ENCODE data around the gene CLCNKB.

CLCNKB gene

GRCh38 chr1:16081636-16082035, 38.1 kb downstream of the CLCNKB start:
- no peak for TF ChIP-seq CTCF (conservative IDR thresholded peaks at IDR 0.05; ENCODE audit: low read depth, low read length)
- DNase-seq (ENCODE audit: low read depth): no peak
- H3K4me3 ChIP-seq (ENCODE audit: low read depth, low read length): no peak overlapping the region

GRCh38 chr1:16082283-16083038, 38.9 kb downstream of the CLCNKB start:
- peak; percentile 96 for TF ChIP-seq CTCF (conservative IDR thresholded peaks at IDR 0.05; ENCODE audit: low read depth, low read length)
- peak; percentile 68 for DNase-seq (ENCODE audit: low read depth)
- H3K4me3 ChIP-seq (ENCODE audit: low read depth, low read length): no peak overlapping the region

GRCh38 chr1:16083486-16083885, 39.9 kb downstream of the CLCNKB start:
- no peak for TF ChIP-seq CTCF (conservative IDR thresholded peaks at IDR 0.05; ENCODE audit: low read depth, low read length)
- DNase-seq (ENCODE audit: low read depth): no peak
- H3K4me3 ChIP-seq (ENCODE audit: low read depth, low read length): no peak overlapping the region

- TF ChIP-seq CTCF (conservative IDR thresholded peaks at IDR 0.05; ENCODE audit: low read depth, low read length): no peak
- DNase-seq (ENCODE audit: low read depth): no peak
- no peak overlapping the region for H3K4me3 ChIP-seq (ENCODE audit: low read depth, low read length)
Measured at GRCh38 chr1:16085522-16085921, 41.9 kb downstream of the CLCNKB start.

- no peak for TF ChIP-seq CTCF (conservative IDR thresholded peaks at IDR 0.05; ENCODE audit: low read depth, low read length)
- no peak overlapping the region for H3K4me3 ChIP-seq (ENCODE audit: low read depth, low read length)
- no peak for DNase-seq (ENCODE audit: low read depth)
Measured at GRCh38 chr1:16087733-16088132, 44.2 kb downstream of the CLCNKB start.

- H3K4me3 ChIP-seq (ENCODE audit: low read depth, low read length): no peak overlapping the region
- no peak for DNase-seq (ENCODE audit: low read depth)
- no peak for TF ChIP-seq CTCF (conservative IDR thresholded peaks at IDR 0.05; ENCODE audit: low read depth, low read length)
Measured at GRCh38 chr1:16088351-16088911, 44.8 kb downstream of the CLCNKB start.

GRCh38 chr1:16088996-16089395, 45.4 kb downstream of the CLCNKB start:
- DNase-seq (ENCODE audit: low read depth): peak; percentile 70
- TF ChIP-seq CTCF (conservative IDR thresholded peaks at IDR 0.05; ENCODE audit: low read depth, low read length): no peak
- no peak overlapping the region for H3K4me3 ChIP-seq (ENCODE audit: low read depth, low read length)

All from choroid plexus epithelial cell (primary cell).